ENCODE measurements around the gene MYH13. TPM values are rescaled to one million over a fixed set of nuclear protein-coding genes. Genes with fewer than 3 reads are reported as not detected.

Gene MYH13
- total RNA-seq, result not detected in 2 replicates

DNA sequence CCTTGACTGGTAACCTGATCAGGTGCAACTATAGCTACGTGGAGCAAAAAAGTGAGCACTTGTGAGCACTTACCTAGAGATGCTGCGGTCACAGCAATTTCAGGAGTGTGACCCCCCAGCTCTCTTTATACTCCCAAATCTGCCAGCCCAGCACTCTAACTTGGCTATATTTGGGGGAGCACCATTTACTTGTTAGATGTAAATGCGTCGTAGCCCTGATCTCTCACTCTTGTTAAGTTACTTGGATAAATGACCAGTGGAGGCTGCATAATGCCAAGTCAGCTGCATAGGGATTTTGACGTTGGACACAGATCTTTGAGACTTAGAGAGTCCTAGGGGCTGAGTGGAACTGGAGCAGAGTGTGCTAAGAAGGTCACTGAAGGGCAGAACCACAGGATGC is at the start of gene MYH13:
Gene MYH13 (minus strand): TSS at position 101 of the 400 bp plus-strand sequence. CDS start 8,476 bp downstream, outside the sequence.
- no peak for TF ChIP-seq CTCF (conservative IDR thresholded peaks at IDR 0.05; ENCODE audit: low read depth, low read length)
- no peak for DNase-seq (ENCODE audit: low read depth)
- no peak within 1 kb of the TSS for H3K4me3 ChIP-seq (ENCODE audit: low read depth, low read length)

GRCh38 chr17:10421900-10422542 is 49.2 kb upstream of the MYH13 start, which contains the start of gene MYH8:
Gene MYH8 (minus strand): TSS chr17:10421950. CDS start chr17:10420227, 1,723 bp downstream.
- TF ChIP-seq CTCF (conservative IDR thresholded peaks at IDR 0.05; ENCODE audit: low read depth, low read length), result no peak
- H3K4me3 ChIP-seq (ENCODE audit: low read depth, low read length), result no peak within 1 kb of the TSS
- DNase-seq (ENCODE audit: low read depth), result no peak

GRCh38 chr17:10421211-10421610 is 48.4 kb upstream of the MYH13 start:
- TF ChIP-seq CTCF (conservative IDR thresholded peaks at IDR 0.05; ENCODE audit: low read depth, low read length), result no peak
- H3K4me3 ChIP-seq (ENCODE audit: low read depth, low read length), result no peak overlapping the region
- DNase-seq (ENCODE audit: low read depth), result no peak

- no peak for TF ChIP-seq CTCF (conservative IDR thresholded peaks at IDR 0.05; ENCODE audit: low read depth, low read length)
- DNase-seq (ENCODE audit: low read depth), result no peak
Measured at GRCh38 chr17:10420811-10421210, 48.0 kb upstream of the MYH13 start.

DNA sequence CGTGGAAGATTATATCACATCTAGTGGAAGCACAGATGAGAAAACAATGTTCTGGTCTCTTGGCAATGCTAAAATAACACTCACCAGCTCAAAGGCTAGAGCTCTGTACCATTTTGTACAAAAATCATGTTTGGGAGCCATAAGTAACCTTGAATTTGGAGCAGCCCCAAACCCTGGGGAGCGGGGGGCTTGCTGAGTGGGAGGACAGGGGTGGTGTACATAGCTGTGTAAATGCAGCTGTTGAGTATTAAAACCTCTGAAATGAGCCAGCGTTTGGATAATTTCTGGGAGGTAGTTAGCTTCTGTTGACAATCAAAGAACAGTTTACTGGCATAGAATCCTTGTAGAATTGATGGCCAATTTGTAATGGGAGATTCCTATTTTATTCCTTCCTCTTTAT is 44.6 kb upstream of the MYH13 start:
- DNase-seq (ENCODE audit: low read depth), result no peak
- H3K4me3 ChIP-seq (ENCODE audit: low read depth, low read length), result no peak overlapping the region
- TF ChIP-seq CTCF (conservative IDR thresholded peaks at IDR 0.05; ENCODE audit: low read depth, low read length), result no peak

More at GRCh38 chr17:10420811-10421210, 48.0 kb upstream of the MYH13 start:
- H3K4me3 ChIP-seq (ENCODE audit: low read depth, low read length), result no peak overlapping the region

DNA sequence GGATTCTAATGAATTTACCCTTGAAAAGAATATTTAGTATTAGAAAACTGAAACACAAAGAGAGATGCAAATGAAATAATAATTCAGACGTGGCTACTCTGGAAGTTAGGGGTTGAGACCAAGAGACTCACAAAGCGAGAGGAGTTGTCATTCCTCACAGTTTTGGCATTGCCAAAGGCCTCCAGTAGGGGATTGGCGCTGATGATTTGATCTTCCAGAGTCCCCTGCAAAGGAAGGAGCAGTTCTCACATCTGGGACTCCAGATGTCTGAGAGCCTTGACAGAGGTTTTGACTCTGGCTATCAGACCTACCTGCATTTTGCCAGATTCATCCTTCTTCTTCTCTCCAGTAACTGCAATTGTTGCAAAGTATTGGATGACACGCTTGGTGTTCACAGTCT is 42.4 kb upstream of the MYH13 start:
- DNase-seq (ENCODE audit: low read depth), result no peak
- no peak overlapping the region for H3K4me3 ChIP-seq (ENCODE audit: low read depth, low read length)
- TF ChIP-seq CTCF (conservative IDR thresholded peaks at IDR 0.05; ENCODE audit: low read depth, low read length), result no peak

- DNase-seq (ENCODE audit: low read depth), result no peak
- H3K4me3 ChIP-seq (ENCODE audit: low read depth, low read length), result no peak overlapping the region
- TF ChIP-seq CTCF (conservative IDR thresholded peaks at IDR 0.05; ENCODE audit: low read depth, low read length), result no peak
Measured at GRCh38 chr17:10403589-10403988, 30.8 kb upstream of the MYH13 start.

All from epithelial cell of proximal tubule (primary cell).